A549 treated with ZK216348 at 1 μM for 4 hours (cell line): ENCODE measurements around the gene PRAMEF26. TPM values are rescaled to one million over a fixed set of nuclear protein-coding genes. Genes with fewer than 3 reads are reported as not detected.

Experiments used
- total RNA-seq: library from RNA; stranded (reverse); fragments of 200-300 nt; extraction: Qiagen RNA extraction; gene quantifications from 5 replicates; pipeline ENCODE4 v1.2.3, GENCODE V29; 2022; ENCODE audit warnings: low read depth

PRAMEF26 gene
- total RNA-seq = not detected in 5 replicates

GRCh38 chr1:13155909-13156308 is at the start of gene PRAMEF26:
TSS of gene PRAMEF26 (minus strand) at chr1:13156009. CDS start at chr1:13153095, 2,914 bp downstream.

GRCh38 chr1:13201309-13201708 is 45.5 kb upstream of the PRAMEF26 start, which contains the start of gene PRAMEF13:
TSS of gene PRAMEF13 (minus strand) at chr1:13201409. CDS start at chr1:13199589, 1,820 bp downstream.

GRCh38 chr1:13171548-13171947 is 15.7 kb upstream of the PRAMEF26 start, which contains the start of gene PRAMEF9:
TSS of gene PRAMEF9 (plus strand) at chr1:13171848. CDS start at chr1:13175281, 3,433 bp downstream.

GRCh38 chr1:13165531-13165930 is 9.7 kb upstream of the PRAMEF26 start, which contains the start of gene HNRNPCL4:
TSS of gene HNRNPCL4 (minus strand) at chr1:13165631. CDS start at chr1:13165467, 164 bp downstream.

GRCh38 chr1:13116754-13117153 is 39.1 kb downstream of the PRAMEF26 start, which contains the start of gene HNRNPCL2:
TSS of gene HNRNPCL2 (minus strand) at chr1:13116854. CDS start at chr1:13116400, 454 bp downstream.

Other genes starting within 250 kb of the PRAMEF26 start
- gene PRAMEF7, start 239.4 kb downstream of the PRAMEF26 start, total RNA-seq = not detected in 5 replicates
- not detected in 5 replicates for gene PRAMEF6, start 208.4 kb downstream of the PRAMEF26 start, total RNA-seq
- gene PRAMEF27, start 99.4 kb downstream of the PRAMEF26 start, total RNA-seq = not detected in 5 replicates
- gene HNRNPCL3, start 95.2 kb downstream of the PRAMEF26 start, total RNA-seq = not detected in 5 replicates
- gene PRAMEF25, start 85.2 kb downstream of the PRAMEF26 start, total RNA-seq = not detected in 5 replicates
- not detected in 5 replicates for gene HNRNPCL2, start 39.2 kb downstream of the PRAMEF26 start, total RNA-seq
- not detected in 5 replicates for gene HNRNPCL4, start 9.6 kb upstream of the PRAMEF26 start, total RNA-seq
- not detected in 5 replicates for gene PRAMEF9, start 15.8 kb upstream of the PRAMEF26 start, total RNA-seq
- gene PRAMEF13, start 45.4 kb upstream of the PRAMEF26 start, total RNA-seq = not detected in 5 replicates
- not detected in 5 replicates for gene PRAMEF18, start 70.1 kb upstream of the PRAMEF26 start, total RNA-seq
- gene PRAMEF5, start 98.2 kb upstream of the PRAMEF26 start, total RNA-seq = not detected in 5 replicates
- 0.13 TPM in 1 of 5 replicates, not detected in the others for gene PRAMEF8, start 129.1 kb upstream of the PRAMEF26 start, total RNA-seq
- gene PRAMEF33, start 147.5 kb upstream of the PRAMEF26 start, total RNA-seq = not detected in 5 replicates
- gene PRAMEF15, start 159.6 kb upstream of the PRAMEF26 start, total RNA-seq = not detected in 5 replicates
- gene PRAMEF14, start 191.1 kb upstream of the PRAMEF26 start, total RNA-seq = not detected in 5 replicates
- gene PRAMEF19, start 215.9 kb upstream of the PRAMEF26 start, total RNA-seq = not detected in 5 replicates
- not detected in 5 replicates for gene PRAMEF17, start 233.6 kb upstream of the PRAMEF26 start, total RNA-seq